Measurements from ENCODE around the gene ATP9B.

- no peak for TF ChIP-seq CTCF (IDR thresholded peaks at IDR 0.05)
- no peak for TF ChIP-seq POLR2A (IDR thresholded peaks at IDR 0.05)
These were observed 122.2 kb downstream of the ATP9B start for GRCh38 chr18:79191418-79191817.

Data from right lobe of liver (tissue), 4 donors.